Fibroblast of skin of abdomen (primary cell): ENCODE measurements around the gene GGN.

Source experiments
- DNase-seq: peaks from one replicate; pipeline ENCODE4 v3.0.0-alpha.2; 2013

Gene GGN

DNA sequence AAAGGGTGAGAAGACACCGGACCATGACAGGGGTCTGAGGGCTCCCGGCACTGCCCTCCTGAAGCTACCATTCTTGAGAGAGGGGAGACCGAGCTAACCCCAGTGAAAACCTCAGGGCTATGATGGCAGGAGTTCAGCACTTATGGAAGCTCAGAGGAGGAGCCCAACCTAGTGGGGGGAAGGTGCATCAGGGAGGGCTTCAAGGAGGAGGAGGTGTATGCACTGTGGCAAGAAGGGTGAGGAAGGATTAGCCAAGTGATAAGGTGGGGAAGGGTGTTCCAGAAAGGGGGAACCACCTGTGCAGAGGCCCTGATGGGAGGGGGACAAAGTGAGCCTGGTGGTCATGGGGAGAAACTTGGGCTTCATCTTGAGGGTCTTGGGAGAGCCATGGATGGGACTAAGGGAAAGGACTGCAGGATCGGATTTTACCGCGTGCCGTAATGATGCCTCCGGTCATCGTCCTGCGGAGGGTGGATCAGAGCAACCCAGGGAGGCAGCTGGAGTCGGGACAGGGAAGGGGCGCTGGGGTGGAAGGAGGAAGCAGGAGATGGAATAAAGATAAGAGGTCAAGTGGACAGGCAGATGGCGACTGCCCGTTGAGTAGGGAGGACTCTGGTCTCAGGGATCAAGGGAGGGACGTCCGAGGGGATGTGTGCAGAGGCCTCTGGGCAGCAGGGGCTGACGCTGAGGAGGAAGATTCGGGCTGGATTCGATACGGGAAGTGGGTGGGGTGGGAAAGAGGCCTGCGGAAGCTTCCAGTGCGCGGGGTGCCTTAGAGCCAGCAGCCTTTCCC lies 26.8 kb downstream of the GGN start:
- no peak for DNase-seq

GRCh38 chr19:38360351-38360750 lies 27.5 kb downstream of the GGN start:
- no peak for DNase-seq

GRCh38 chr19:38359242-38360021 lies 28.4 kb downstream of the GGN start:
- DNase-seq, result no peak

- no peak for DNase-seq
Observed at GRCh38 chr19:38358071-38358470, 29.8 kb downstream of the GGN start.

GRCh38 chr19:38355728-38356725 lies 31.8 kb downstream of the GGN start:
- DNase-seq, result no peak

- no peak for DNase-seq
Observed at GRCh38 chr19:38352611-38353010, 35.2 kb downstream of the GGN start.

GRCh38 chr19:38351865-38352395 lies 35.9 kb downstream of the GGN start:
- DNase-seq, result no peak

DNA sequence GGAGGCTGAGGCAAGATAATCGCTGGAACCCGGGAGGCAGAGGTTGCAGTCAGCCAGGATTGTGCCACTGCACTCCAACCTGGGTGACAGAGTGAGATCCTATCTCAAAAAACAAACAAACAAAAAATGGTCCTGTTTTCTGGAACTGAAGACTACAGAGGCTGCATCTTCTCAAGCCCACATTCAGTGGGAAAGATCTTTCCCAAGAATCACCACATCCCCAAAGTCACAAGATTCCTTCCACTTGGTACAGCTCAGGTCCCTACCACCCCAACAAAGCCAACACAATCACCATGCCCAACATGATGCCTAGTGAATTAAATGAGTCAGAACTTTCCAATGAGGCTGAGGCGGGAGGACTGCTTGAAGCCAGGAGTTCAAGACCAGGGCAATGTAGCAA lies 37.0 kb downstream of the GGN start:
- no peak for DNase-seq

DNA sequence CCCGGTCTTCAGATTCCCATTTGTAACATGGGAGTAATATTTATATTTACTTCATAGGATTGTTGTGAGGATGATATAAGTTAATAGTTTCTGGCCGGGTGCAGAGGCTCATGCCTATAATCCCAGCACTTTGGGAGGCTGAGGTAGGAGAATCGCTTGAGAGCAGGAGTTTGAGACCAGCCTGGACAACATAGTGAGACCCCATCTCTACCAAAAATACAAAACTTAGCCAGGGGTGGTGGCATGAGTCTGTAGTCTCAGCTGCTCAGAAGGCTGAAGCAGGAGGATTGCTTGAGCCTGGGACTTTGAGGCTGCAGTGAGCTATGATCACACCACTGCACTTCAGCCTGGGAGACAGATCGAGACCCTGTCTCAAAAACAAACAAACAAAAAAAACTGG lies 41.0 kb downstream of the GGN start:
- no peak for DNase-seq

DNA sequence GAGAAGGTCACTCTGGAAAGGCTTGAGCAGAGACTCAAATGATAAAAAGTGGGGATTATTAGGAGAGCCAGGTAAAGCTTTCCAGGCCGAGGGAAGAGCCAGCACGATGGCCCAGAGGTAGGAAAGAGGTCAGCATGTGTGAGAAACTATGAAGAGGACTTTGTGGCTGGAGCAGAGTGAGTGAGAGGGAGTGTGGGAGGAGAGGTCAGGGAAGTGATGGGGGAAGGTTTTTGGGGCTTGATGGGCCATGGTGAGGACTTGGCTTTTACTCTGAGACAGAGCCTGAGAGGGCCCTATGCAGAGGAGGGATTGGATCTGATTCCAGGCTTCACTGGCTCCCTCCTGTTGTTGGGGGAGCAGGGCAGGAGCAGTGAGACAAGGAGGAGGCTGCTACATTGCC lies 46.9 kb downstream of the GGN start:
- no peak for DNase-seq

- DNase-seq, result peak; percentile 41
Observed at GRCh38 chr19:38339011-38339410, 48.8 kb downstream of the GGN start.

GRCh38 chr19:38337360-38337653 lies 50.5 kb downstream of the GGN start:
- no peak for DNase-seq

GRCh38 chr19:38336638-38337359 lies 51.0 kb downstream of the GGN start:
- peak; percentile 78 for DNase-seq

- DNase-seq, result peak; percentile 94
Observed at GRCh38 chr19:38335949-38336637, 51.7 kb downstream of the GGN start.
